ENCODE results near the gene CDC42EP1.
A peak's percentile ranks its signal among the peaks of the same experiment; 100 is the strongest.
"Not testable (repeated sequence)": the region's sequence is repeated elsewhere in the genome, so short reads cannot be mapped to it uniquely, and the experiment has no call there.

The CDC42EP1 gene

GRCh38 chr22:37588546-37589215 is 28.4 kb downstream of the CDC42EP1 start:
- DNase-seq, result no peak

GRCh38 chr22:37589636-37590035 is 29.4 kb downstream of the CDC42EP1 start:
- no peak for DNase-seq

GRCh38 chr22:37591081-37591480 is 30.8 kb downstream of the CDC42EP1 start:
- not testable (repeated sequence) for DNase-seq

- no peak for DNase-seq
These were observed 31.6 kb downstream of the CDC42EP1 start for GRCh38 chr22:37591823-37592404.

GRCh38 chr22:37594237-37594636 is 34.0 kb downstream of the CDC42EP1 start:
- DNase-seq, result no peak

- DNase-seq, result no peak
These were observed 38.9 kb downstream of the CDC42EP1 start for GRCh38 chr22:37599153-37599552.

- no peak for DNase-seq
These were observed 40.9 kb downstream of the CDC42EP1 start for GRCh38 chr22:37601203-37601539.

GRCh38 chr22:37601540-37602442 is 41.5 kb downstream of the CDC42EP1 start:
- peak; percentile 19 for DNase-seq

GRCh38 chr22:37602546-37603277 is 42.4 kb downstream of the CDC42EP1 start:
- not testable (repeated sequence) for DNase-seq

GRCh38 chr22:37604074-37604473 is 43.8 kb downstream of the CDC42EP1 start:
- no peak for DNase-seq

GRCh38 chr22:37604875-37605274 is 44.6 kb downstream of the CDC42EP1 start:
- peak; percentile 50 to 60 for DNase-seq

- DNase-seq, result peak; percentile 40 to 62
These were observed 47.0 kb downstream of the CDC42EP1 start for GRCh38 chr22:37607010-37607934.

GRCh38 chr22:37607935-37608476 is 47.7 kb downstream of the CDC42EP1 start:
- no peak for DNase-seq

- peak; percentile 99 for DNase-seq
These were observed 48.4 kb downstream of the CDC42EP1 start, which contains the start of gene GGA1 for GRCh38 chr22:37608477-37609239. GGA1 (plus strand) TSS chr22:37608834; CDS start chr22:37608861, 27 bp downstream.

GRCh38 chr22:37609240-37610152 is 49.2 kb downstream of the CDC42EP1 start:
- peak in 1 of 2 experiments; percentile 49 for DNase-seq

- DNase-seq, result peak in 1 of 2 experiments; percentile 17
These were observed 49.8 kb downstream of the CDC42EP1 start for GRCh38 chr22:37610153-37610475.

GRCh38 chr22:37610480-37611129 is 50.3 kb downstream of the CDC42EP1 start:
- no peak for DNase-seq

- no peak for DNase-seq
These were observed 50.9 kb downstream of the CDC42EP1 start for GRCh38 chr22:37611207-37611606.

Measured in Kasumi-1 (cell line).